ENCODE results near the gene ASGR2.
A peak's percentile ranks its signal among the peaks of the same experiment; 100 is the strongest.
"Not testable (repeated sequence)": the region's sequence is repeated elsewhere in the genome, so short reads cannot be mapped to it uniquely, and the experiment has no call there.

The ASGR2 gene

GRCh38 chr17:7100641-7101379 is 13.8 kb downstream of the ASGR2 start:
- H3K9me3 Mint-ChIP-seq, H3K36me3 Mint-ChIP-seq, DNase-seq, H3K4me3 Mint-ChIP-seq, H3K27ac Mint-ChIP-seq, H3K4me1 Mint-ChIP-seq, CTCF ChIA-PET: not testable (repeated sequence)
- peaks cover 14% of the 10 kb centered on the region for H3K27me3 Mint-ChIP-seq

- Mint-ChIP-seq H3K4me3 (no peak overlapping the region), H3K36me3 (no peaks in the 10 kb centered on the region), H3K9me3 (no peaks in the 10 kb centered on the region), H3K27ac (no peak overlapping the region), H3K4me1 (peaks cover 6% of the 10 kb centered on the region), H3K27me3 (peaks cover 28% of the 10 kb centered on the region)
- CTCF ChIA-PET: interaction anchor here (1.1 kb wide), 1 partner anchor 17 kb away, joined by 3 read pairs; no protein-coding TSS in a partner anchor
- no peak for DNase-seq
Observed at GRCh38 chr17:7098802-7099459, 15.7 kb downstream of the ASGR2 start.

GRCh38 chr17:7097940-7098339 is 16.7 kb downstream of the ASGR2 start:
- CTCF ChIA-PET: interaction anchor here (0.7 to 1.1 kb wide), 2 partner anchors 16 to 46 kb away, joined by 3 read pairs; no protein-coding TSS in a partner anchor

GRCh38 chr17:7095625-7096024 is 19.0 kb downstream of the ASGR2 start:
- Mint-ChIP-seq H3K27me3 (peaks cover 21% of the 10 kb centered on the region), H3K4me1 (peaks cover 6% of the 10 kb centered on the region), H3K27ac (no peak overlapping the region), H3K36me3 (no peaks in the 10 kb centered on the region), H3K4me3 (no peak overlapping the region), H3K9me3 (no peaks in the 10 kb centered on the region)
- CTCF ChIA-PET: no interaction called here
- no peak for DNase-seq

More at GRCh38 chr17:7097940-7098339, 16.7 kb downstream of the ASGR2 start:
- H3K4me3 Mint-ChIP-seq: no peak overlapping the region
- H3K27ac Mint-ChIP-seq: no peak overlapping the region
- H3K27me3 Mint-ChIP-seq: peaks cover 30% of the 10 kb centered on the region
- peaks cover 6% of the 10 kb centered on the region for H3K4me1 Mint-ChIP-seq
- no peak for DNase-seq
- H3K36me3 Mint-ChIP-seq: no peaks in the 10 kb centered on the region
- no peaks in the 10 kb centered on the region for H3K9me3 Mint-ChIP-seq

- no peak for DNase-seq
- Mint-ChIP-seq H3K36me3 (no peaks in the 10 kb centered on the region), H3K27ac (no peak overlapping the region), H3K9me3 (no peaks in the 10 kb centered on the region), H3K4me1 (peaks cover 6% of the 10 kb centered on the region), H3K27me3 (peaks cover 17% of the 10 kb centered on the region), H3K4me3 (no peak overlapping the region)
- CTCF ChIA-PET: no interaction called here
Observed at GRCh38 chr17:7094652-7095019, 20.0 kb downstream of the ASGR2 start.

GRCh38 chr17:7091311-7092005 is 23.2 kb downstream of the ASGR2 start:
- H3K27ac Mint-ChIP-seq, H3K4me3 Mint-ChIP-seq, DNase-seq, H3K9me3 Mint-ChIP-seq, H3K4me1 Mint-ChIP-seq, H3K36me3 Mint-ChIP-seq, CTCF ChIA-PET: not testable (repeated sequence)
- peaks cover 22% of the 10 kb centered on the region for H3K27me3 Mint-ChIP-seq

- H3K4me1 Mint-ChIP-seq, H3K9me3 Mint-ChIP-seq, H3K36me3 Mint-ChIP-seq, DNase-seq, CTCF ChIA-PET, H3K4me3 Mint-ChIP-seq, H3K27ac Mint-ChIP-seq: not testable (repeated sequence)
- peaks cover 16% of the 10 kb centered on the region for H3K27me3 Mint-ChIP-seq
Observed at GRCh38 chr17:7089570-7089969, 25.1 kb downstream of the ASGR2 start.

GRCh38 chr17:7088442-7088841 is 26.2 kb downstream of the ASGR2 start:
- H3K27me3 Mint-ChIP-seq: peaks cover 20% of the 10 kb centered on the region
- H3K9me3 Mint-ChIP-seq, H3K27ac Mint-ChIP-seq, H3K36me3 Mint-ChIP-seq, CTCF ChIA-PET, DNase-seq, H3K4me3 Mint-ChIP-seq, H3K4me1 Mint-ChIP-seq: not testable (repeated sequence)

- H3K27me3 Mint-ChIP-seq: peaks cover 40% of the 10 kb centered on the region
- H3K36me3 Mint-ChIP-seq: no peaks in the 10 kb centered on the region
- DNase-seq: no peak
- no peak overlapping the region for H3K27ac Mint-ChIP-seq
- H3K4me1 Mint-ChIP-seq: peaks cover 38% of the 10 kb centered on the region
- H3K9me3 Mint-ChIP-seq: peaks cover 7% of the 10 kb centered on the region
- CTCF ChIA-PET: no interaction called here
- H3K4me3 Mint-ChIP-seq: no peak overlapping the region
Observed at GRCh38 chr17:7084088-7084487, 30.5 kb downstream of the ASGR2 start.

- Mint-ChIP-seq H3K9me3 (peaks cover 7% of the 10 kb centered on the region), H3K27me3 (peaks cover 45% of the 10 kb centered on the region), H3K27ac (no peak overlapping the region), H3K4me1 (peaks cover 38% of the 10 kb centered on the region), H3K36me3 (no peaks in the 10 kb centered on the region), H3K4me3 (no peak overlapping the region)
- CTCF ChIA-PET: no interaction called here
- DNase-seq: no peak
Observed at GRCh38 chr17:7083592-7083991, 31.0 kb downstream of the ASGR2 start.

GRCh38 chr17:7081341-7082062 is 33.1 kb downstream of the ASGR2 start:
- Mint-ChIP-seq H3K36me3 (no peaks in the 10 kb centered on the region), H3K4me3 (no peak overlapping the region), H3K9me3 (peaks cover 7% of the 10 kb centered on the region), H3K27ac (no peak overlapping the region), H3K4me1 (peaks cover 38% of the 10 kb centered on the region), H3K27me3 (peaks cover 40% of the 10 kb centered on the region)
- peak; percentile 66 for DNase-seq
- CTCF ChIA-PET: interaction anchor here (1.0 kb wide), 1 partner anchor 17 kb away, joined by 3 read pairs; no protein-coding TSS in a partner anchor

GRCh38 chr17:7080456-7081041 is 34.1 kb downstream of the ASGR2 start:
- Mint-ChIP-seq H3K36me3 (no peaks in the 10 kb centered on the region), H3K4me3 (no peak overlapping the region), H3K4me1 (peaks cover 38% of the 10 kb centered on the region), H3K27me3 (peaks cover 40% of the 10 kb centered on the region), H3K9me3 (peaks cover 7% of the 10 kb centered on the region), H3K27ac (no peak overlapping the region)
- CTCF ChIA-PET: interaction anchor here (1.6 kb wide), 1 partner anchor 29 kb away, joined by 6 read pairs; no protein-coding TSS in a partner anchor
- no peak for DNase-seq

GRCh38 chr17:7079581-7080455 is 34.8 kb downstream of the ASGR2 start, which contains the start of gene CLEC10A:
Gene CLEC10A, minus strand, starts transcription at chr17:7080251. Its CDS starts 1,439 bp downstream, at chr17:7078812.
- DNase-seq: no peak
- H3K4me3 Mint-ChIP-seq: no peak within 1 kb of the TSS
- H3K9me3 Mint-ChIP-seq: peaks cover 7% of the 10 kb centered on the region
- peaks cover 40% of the 10 kb centered on the region for H3K27me3 Mint-ChIP-seq
- H3K36me3 Mint-ChIP-seq: no peaks in the 10 kb centered on the region
- H3K4me1 Mint-ChIP-seq: peaks cover 38% of the 10 kb centered on the region
- CTCF ChIA-PET: interaction anchor here (1.6 kb wide), 1 partner anchor 28 kb away, joined by 6 read pairs; no protein-coding TSS in a partner anchor
- H3K27ac Mint-ChIP-seq: no peak within 1 kb of the TSS

Data from activated naive CD4-positive, alpha-beta T cell treated with anti-CD3 and anti-CD28 coated beads, Interleukin-2, amount 10 ng/mL, durations not matched to agents 7 days and 5 days (primary cell).